Neutrophil (primary cell): Measurements from ENCODE around the gene IFT22.
"Not testable (repeated sequence)": the region's sequence is repeated elsewhere in the genome, so short reads cannot be mapped to it uniquely, and the experiment has no call there.

Source experiments
- H3K27ac ChIP-seq: fragments of 200-600 bp; sonication (generic); 2 replicates; pipeline ENCODE4 v1.5.1; 2016; ENCODE audit warnings: mild to moderate bottlenecking, moderate library complexity
- H3K27me3 ChIP-seq: fragments of 200-600 bp; sonication (generic); 2 replicates; pipeline ENCODE4 v1.6.0; 2016; ENCODE audit warnings: mild to moderate bottlenecking
- H3K36me3 ChIP-seq: fragments of 200-600 bp; sonication (generic); 2 replicates; pipeline ENCODE4 v1.5.1; 2017
- H3K4me1 ChIP-seq, 2 experiments: fragments of 200-600 bp in 1 of 2; sonication (generic) in 1 of 2; 1 replicate in 1 of 2; 2 replicates in 1 of 2; pipeline versions ENCODE4 v1.5.1 to v1.6.1; 2013 to 2016; ENCODE audit warnings: low read depth in 1 of 2, low read length in 1 of 2, mild to moderate bottlenecking in 1 of 2, moderate library complexity in 1 of 2; ENCODE audit not compliant: control insufficient read depth in 1 of 2, insufficient read depth in 1 of 2
- H3K4me3 ChIP-seq, 2 experiments: fragments of 200-600 bp in 1 of 2; sonication (generic) in 1 of 2; 1 replicate in 1 of 2; 2 replicates in 1 of 2; pipeline ENCODE4 v1.5.1; 2013 to 2016; ENCODE audit warnings: low read depth in 1 of 2, low read length in 1 of 2, mild to moderate bottlenecking in 1 of 2, moderate library complexity in 1 of 2
- H3K9me3 ChIP-seq: fragments of 200-600 bp; sonication (generic); 2 replicates; pipeline ENCODE4 v1.5.1; 2016
- TF ChIP-seq, protein P1 (sequence below): fragments of 200-600 bp; sonication (generic); IDR thresholded peaks from 2 replicates; pipeline ENCODE4 v1.5.1; 2016; ENCODE audit warnings: antibody characterized with exemption

Gene IFT22

GRCh38 chr7:101273206-101273605 is 48.4 kb downstream of the IFT22 start:
- Histone ChIP-seq H3K36me3 (no peaks in the 10 kb centered on the region), H3K4me1 (no peaks in the 10 kb centered on the region), H3K4me3 (no peak overlapping the region), H3K9me3 (no peaks in the 10 kb centered on the region), H3K27me3 (peaks cover 20% of the 10 kb centered on the region), H3K27ac (no peak overlapping the region)
- TF ChIP-seq, protein P1, sequence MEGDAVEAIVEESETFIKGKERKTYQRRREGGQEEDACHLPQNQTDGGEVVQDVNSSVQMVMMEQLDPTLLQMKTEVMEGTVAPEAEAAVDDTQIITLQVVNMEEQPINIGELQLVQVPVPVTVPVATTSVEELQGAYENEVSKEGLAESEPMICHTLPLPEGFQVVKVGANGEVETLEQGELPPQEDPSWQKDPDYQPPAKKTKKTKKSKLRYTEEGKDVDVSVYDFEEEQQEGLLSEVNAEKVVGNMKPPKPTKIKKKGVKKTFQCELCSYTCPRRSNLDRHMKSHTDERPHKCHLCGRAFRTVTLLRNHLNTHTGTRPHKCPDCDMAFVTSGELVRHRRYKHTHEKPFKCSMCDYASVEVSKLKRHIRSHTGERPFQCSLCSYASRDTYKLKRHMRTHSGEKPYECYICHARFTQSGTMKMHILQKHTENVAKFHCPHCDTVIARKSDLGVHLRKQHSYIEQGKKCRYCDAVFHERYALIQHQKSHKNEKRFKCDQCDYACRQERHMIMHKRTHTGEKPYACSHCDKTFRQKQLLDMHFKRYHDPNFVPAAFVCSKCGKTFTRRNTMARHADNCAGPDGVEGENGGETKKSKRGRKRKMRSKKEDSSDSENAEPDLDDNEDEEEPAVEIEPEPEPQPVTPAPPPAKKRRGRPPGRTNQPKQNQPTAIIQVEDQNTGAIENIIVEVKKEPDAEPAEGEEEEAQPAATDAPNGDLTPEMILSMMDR = no peak

DNA sequence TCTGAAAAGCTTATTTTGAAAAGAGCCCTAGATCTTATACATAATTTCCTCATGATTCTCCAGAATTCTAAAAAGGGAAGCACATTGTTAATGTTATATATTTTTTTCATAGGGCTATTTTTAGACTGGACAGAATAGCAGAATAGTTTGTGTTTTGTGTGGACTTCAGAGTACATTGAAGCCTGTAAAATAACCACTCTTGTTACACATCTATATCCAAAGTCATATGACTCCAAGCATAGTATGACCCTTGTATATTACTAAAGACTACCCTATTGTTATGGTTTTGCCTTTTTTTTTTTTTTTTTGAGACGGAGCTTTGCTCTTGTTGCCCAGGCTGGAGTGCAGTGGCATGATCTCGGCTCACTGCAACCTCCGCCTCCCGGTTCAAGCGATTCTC is 50.6 kb downstream of the IFT22 start:
- H3K27ac ChIP-seq = no peak overlapping the region
- peaks cover 25% of the 10 kb centered on the region for H3K27me3 ChIP-seq
- no peaks in the 10 kb centered on the region for H3K36me3 ChIP-seq
- H3K9me3 ChIP-seq = no peaks in the 10 kb centered on the region
- H3K4me3 ChIP-seq = no peak overlapping the region
- TF ChIP-seq, protein P1 = no peak
- no peaks in the 10 kb centered on the region for H3K4me1 ChIP-seq

DNA sequence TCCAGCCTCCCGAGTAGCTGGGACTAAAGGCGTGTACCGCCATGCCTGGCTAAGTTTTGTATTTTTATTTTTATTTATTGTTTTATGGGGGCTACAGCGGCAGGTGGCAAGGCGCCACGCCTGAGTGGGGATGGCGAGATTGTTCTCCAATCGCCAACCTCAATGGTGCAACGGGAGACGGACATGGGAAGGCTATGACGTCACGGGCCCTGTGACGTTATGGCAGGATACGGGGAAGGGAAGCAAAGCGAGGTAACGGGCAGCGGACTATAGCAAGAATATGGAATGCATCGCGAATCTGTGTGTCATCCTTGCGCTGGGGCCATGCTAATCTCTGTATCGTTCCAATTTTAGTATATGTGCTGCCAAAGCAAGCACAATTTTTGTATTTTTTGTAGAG is 51.9 kb downstream of the IFT22 start:
- H3K27me3 ChIP-seq = peaks cover 34% of the 10 kb centered on the region
- no peaks in the 10 kb centered on the region for H3K36me3 ChIP-seq
- TF ChIP-seq, protein P1 = no peak
- H3K4me1 ChIP-seq = no peaks in the 10 kb centered on the region
- no peak overlapping the region for H3K27ac ChIP-seq
- no peak overlapping the region for H3K4me3 ChIP-seq
- H3K9me3 ChIP-seq = no peaks in the 10 kb centered on the region

DNA sequence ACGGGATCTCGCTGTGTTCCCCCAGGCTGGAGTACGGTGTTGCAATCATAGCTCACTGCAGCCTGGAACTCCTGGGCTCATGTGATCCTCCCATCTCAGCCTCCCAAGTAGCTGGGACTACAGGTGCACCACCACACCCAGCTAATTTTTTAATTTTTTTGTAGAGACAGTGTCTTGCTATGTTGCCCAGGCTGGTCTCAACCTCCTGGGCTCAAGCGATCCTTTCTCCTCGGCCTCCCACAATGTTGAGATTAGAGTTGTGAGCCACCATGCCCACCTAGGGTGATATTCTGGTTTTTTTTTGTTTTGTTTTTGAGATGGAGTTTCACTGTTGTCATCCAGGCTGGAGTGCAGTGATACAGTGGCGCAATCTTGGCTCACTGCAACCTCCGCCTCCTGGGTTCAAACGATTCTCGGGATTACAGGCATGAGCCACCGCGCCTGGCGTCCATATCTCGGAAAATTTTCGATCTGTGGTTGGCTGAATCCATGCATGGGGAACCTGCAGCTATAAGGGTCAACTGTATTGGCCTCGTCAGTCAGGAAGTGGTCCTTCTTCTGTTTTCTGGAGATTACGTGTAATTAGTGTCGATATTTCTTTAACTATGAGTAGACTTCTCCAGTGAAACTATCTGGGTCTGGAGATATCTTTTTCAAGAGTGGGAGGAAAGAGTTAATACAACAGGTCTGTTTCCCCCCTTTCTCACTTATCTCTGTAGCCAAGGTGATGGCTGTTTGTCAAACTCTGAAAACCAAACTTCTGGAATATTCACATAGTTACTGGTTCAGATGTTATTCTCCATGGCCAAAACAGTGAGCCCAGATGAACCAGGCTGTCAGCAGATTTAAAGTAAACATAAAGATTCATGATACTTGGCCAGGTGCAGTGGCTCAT is 55.7 kb downstream of the IFT22 start:
- TF ChIP-seq, protein P1 = no peak
- no peaks in the 10 kb centered on the region for H3K36me3 ChIP-seq
- no peaks in the 10 kb centered on the region for H3K4me1 ChIP-seq
- H3K4me3 ChIP-seq = no peak overlapping the region
- H3K9me3 ChIP-seq = no peaks in the 10 kb centered on the region
- no peak overlapping the region for H3K27ac ChIP-seq
- H3K27me3 ChIP-seq = peaks cover 18% of the 10 kb centered on the region

DNA sequence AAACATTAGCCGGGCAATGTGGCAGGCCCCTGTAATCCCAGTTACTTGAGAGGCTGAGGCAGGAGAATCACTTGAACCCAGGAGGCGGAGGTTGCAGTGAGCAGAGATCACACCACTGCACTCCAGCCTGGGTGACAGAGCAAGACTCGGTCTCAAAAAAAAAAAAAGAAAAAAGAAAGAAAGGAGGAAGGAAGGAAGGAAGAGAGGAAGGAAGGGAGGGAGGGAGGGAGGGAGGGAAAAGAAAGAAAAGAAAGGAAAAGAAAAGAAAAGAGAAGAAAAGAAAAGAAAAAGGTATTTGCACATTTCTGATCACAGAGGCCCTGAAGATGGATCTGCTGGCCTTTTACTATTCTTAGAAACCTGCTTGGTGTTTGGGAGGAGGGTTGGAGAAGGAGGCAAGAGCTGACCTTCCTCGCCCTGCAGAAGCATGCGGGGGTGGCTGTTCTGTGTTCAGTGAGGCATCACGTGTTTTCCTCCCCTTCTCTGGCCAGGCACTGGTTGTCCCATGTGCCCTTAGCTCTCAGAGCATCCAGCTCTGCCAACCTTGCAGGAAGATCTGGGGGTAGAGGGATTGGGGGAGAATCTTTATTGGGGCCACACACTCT is 57.4 kb downstream of the IFT22 start:
- H3K27me3 ChIP-seq = peaks cover 26% of the 10 kb centered on the region
- not testable (repeated sequence) for H3K4me3 ChIP-seq, H3K4me1 ChIP-seq, H3K27ac ChIP-seq, H3K9me3 ChIP-seq, H3K36me3 ChIP-seq
